ENCODE measurements around the gene MBTD1. TPM values are rescaled to one million over a fixed set of nuclear protein-coding genes. Genes with fewer than 3 reads are reported as not detected.

The MBTD1 gene
- total and polyA plus RNA-seq, 2 donors, result 19.2 to 19.5 TPM

GRCh38 chr17:51221322-51221721 is 38.5 kb downstream of the MBTD1 start:
- DNase-seq (ENCODE audit: low read depth in 6 of 9, low spot score in 9 of 9), result no peak
- Histone ChIP-seq H3K4me1 (ENCODE audit: control insufficient read depth in 2 of 2, insufficient read depth in 2 of 2, low read length in 2 of 2) (no peaks in the 10 kb centered on the region), H3K4me3 (ENCODE audit: low read length in 2 of 2) (no peak overlapping the region), H3K36me3 (ENCODE audit: control insufficient read depth in 2 of 2, insufficient read depth in 2 of 2, low read length in 1 of 2) (peaks cover 29 to 54% of the 10 kb centered on the region in 2 donors), H3K27ac (ENCODE audit: low read depth in 1 of 2, low read length in 1 of 2) (no peak overlapping the region), H3K27me3 (ENCODE audit: control insufficient read depth in 2 of 2, insufficient read depth in 1 of 2, low read length in 1 of 2) (no peaks in the 10 kb centered on the region), H3K9me3 (ENCODE audit: control insufficient read depth in 2 of 2, insufficient read depth in 1 of 2, low read length in 1 of 2) (no peaks in the 10 kb centered on the region)
- WGBS, result 98% methylated on average over 4 of the region's 4 CpGs

GRCh38 chr17:51217946-51218345 is 41.9 kb downstream of the MBTD1 start:
- 96% methylated on average over 1 of the region's 1 CpG for WGBS

DNA sequence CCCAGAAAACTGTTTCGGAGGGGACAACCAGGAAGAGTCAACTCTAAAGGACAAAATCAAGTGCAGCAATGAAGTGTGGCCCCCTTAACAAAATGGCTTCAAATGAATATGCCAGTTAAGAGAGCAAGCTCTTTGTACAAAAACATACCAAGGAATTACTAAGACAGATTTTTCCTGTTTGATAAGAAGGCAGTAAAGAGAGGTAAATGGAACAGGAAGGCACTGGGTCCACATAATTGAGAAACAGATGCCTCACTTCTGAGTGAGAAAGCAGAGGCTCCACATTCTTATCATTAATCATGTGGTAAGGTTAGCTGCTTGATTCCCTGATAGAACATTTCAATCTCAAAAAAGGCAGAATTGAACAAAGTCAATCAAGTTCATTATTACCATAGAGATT is 44.9 kb downstream of the MBTD1 start:
- Histone ChIP-seq H3K27me3 (ENCODE audit: control insufficient read depth in 2 of 2, insufficient read depth in 1 of 2, low read length in 1 of 2) (no peaks in the 10 kb centered on the region), H3K27ac (ENCODE audit: low read depth in 1 of 2, low read length in 1 of 2) (no peak overlapping the region), H3K36me3 (ENCODE audit: control insufficient read depth in 2 of 2, insufficient read depth in 2 of 2, low read length in 1 of 2) (peaks cover 20 to 57% of the 10 kb centered on the region in 2 donors), H3K4me3 (ENCODE audit: low read length in 2 of 2) (no peak overlapping the region), H3K4me1 (ENCODE audit: control insufficient read depth in 2 of 2, insufficient read depth in 2 of 2, low read length in 2 of 2) (no peaks in the 10 kb centered on the region), H3K9me3 (ENCODE audit: control insufficient read depth in 2 of 2, insufficient read depth in 1 of 2, low read length in 1 of 2) (no peaks in the 10 kb centered on the region)
- no peak for DNase-seq (ENCODE audit: low read depth in 6 of 9, low spot score in 9 of 9)
- 96% methylated on average over 1 of the region's 1 CpG for WGBS

More at GRCh38 chr17:51217946-51218345, 41.9 kb downstream of the MBTD1 start:
- DNase-seq (ENCODE audit: low read depth in 6 of 9, low spot score in 9 of 9), result no peak
- Histone ChIP-seq H3K4me3 (ENCODE audit: low read length in 2 of 2) (no peak overlapping the region), H3K36me3 (ENCODE audit: control insufficient read depth in 2 of 2, insufficient read depth in 2 of 2, low read length in 1 of 2) (peaks cover 19 to 57% of the 10 kb centered on the region in 2 donors), H3K9me3 (ENCODE audit: control insufficient read depth in 2 of 2, insufficient read depth in 1 of 2, low read length in 1 of 2) (no peaks in the 10 kb centered on the region), H3K27me3 (ENCODE audit: control insufficient read depth in 2 of 2, insufficient read depth in 1 of 2, low read length in 1 of 2) (no peaks in the 10 kb centered on the region), H3K4me1 (ENCODE audit: control insufficient read depth in 2 of 2, insufficient read depth in 2 of 2, low read length in 2 of 2) (no peaks in the 10 kb centered on the region), H3K27ac (ENCODE audit: low read depth in 1 of 2, low read length in 1 of 2) (no peak overlapping the region)

GRCh38 chr17:51203838-51204237 is 56.0 kb downstream of the MBTD1 start:
- Histone ChIP-seq H3K27me3 (ENCODE audit: control insufficient read depth in 2 of 2, insufficient read depth in 1 of 2, low read length in 1 of 2) (no peaks in the 10 kb centered on the region), H3K4me3 (ENCODE audit: low read length in 2 of 2) (no peak overlapping the region), H3K36me3 (ENCODE audit: control insufficient read depth in 2 of 2, insufficient read depth in 2 of 2, low read length in 1 of 2) (peaks cover 41 to 67% of the 10 kb centered on the region in 2 donors), H3K4me1 (ENCODE audit: control insufficient read depth in 2 of 2, insufficient read depth in 2 of 2, low read length in 2 of 2) (peaks cover 0 to 12% of the 10 kb centered on the region in 2 donors), H3K27ac (ENCODE audit: low read depth in 1 of 2, low read length in 1 of 2) (no peak overlapping the region), H3K9me3 (ENCODE audit: control insufficient read depth in 2 of 2, insufficient read depth in 1 of 2, low read length in 1 of 2) (no peaks in the 10 kb centered on the region)
- DNase-seq (ENCODE audit: low read depth in 6 of 9, low spot score in 9 of 9), result no peak

DNA sequence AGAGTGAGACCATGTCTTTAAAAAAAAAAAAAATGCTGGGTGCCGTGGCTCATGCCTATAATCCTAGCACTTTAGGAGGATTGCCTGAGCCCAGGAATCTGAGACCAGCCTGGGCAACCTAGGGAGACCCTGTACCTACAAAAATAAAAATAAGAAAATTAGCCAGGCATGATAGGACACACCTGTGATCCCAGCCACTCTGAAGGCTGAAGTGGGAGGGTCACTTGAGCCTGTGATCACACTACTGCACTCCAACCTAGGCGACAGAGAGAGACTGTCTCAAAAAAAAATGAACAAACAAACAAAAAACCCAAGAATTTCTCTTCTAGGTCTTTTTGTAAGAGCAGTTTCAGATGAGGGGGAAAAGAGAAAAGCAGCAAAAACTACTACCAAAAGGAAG is 59.0 kb downstream of the MBTD1 start:
- H3K27ac ChIP-seq (ENCODE audit: low read depth in 1 of 2, low read length in 1 of 2), result peak overlapping the region; percentile 16 to 59
- H3K27me3 ChIP-seq (ENCODE audit: control insufficient read depth in 2 of 2, insufficient read depth in 1 of 2, low read length in 1 of 2), result no peaks in the 10 kb centered on the region
- peaks cover 51 to 60% of the 10 kb centered on the region in 2 donors for H3K36me3 ChIP-seq (ENCODE audit: control insufficient read depth in 2 of 2, insufficient read depth in 2 of 2, low read length in 1 of 2)
- DNase-seq (ENCODE audit: low read depth in 6 of 9, low spot score in 9 of 9), result peak in 1 of 9 donors; percentile 6
- H3K9me3 ChIP-seq (ENCODE audit: control insufficient read depth in 2 of 2, insufficient read depth in 1 of 2, low read length in 1 of 2), result no peaks in the 10 kb centered on the region
- peaks cover 0 to 12% of the 10 kb centered on the region in 2 donors for H3K4me1 ChIP-seq (ENCODE audit: control insufficient read depth in 2 of 2, insufficient read depth in 2 of 2, low read length in 2 of 2)
- H3K4me3 ChIP-seq (ENCODE audit: low read length in 2 of 2), result no peak overlapping the region
- WGBS, result 94% methylated on average over 2 of the region's 2 CpGs

GRCh38 chr17:51200295-51200694 is 59.6 kb downstream of the MBTD1 start:
- peaks cover 0 to 12% of the 10 kb centered on the region in 2 donors for H3K4me1 ChIP-seq (ENCODE audit: control insufficient read depth in 2 of 2, insufficient read depth in 2 of 2, low read length in 2 of 2)
- peaks cover 51 to 60% of the 10 kb centered on the region in 2 donors for H3K36me3 ChIP-seq (ENCODE audit: control insufficient read depth in 2 of 2, insufficient read depth in 2 of 2, low read length in 1 of 2)
- peak overlapping the region; percentile 52 to 76 for H3K27ac ChIP-seq (ENCODE audit: low read depth in 1 of 2, low read length in 1 of 2)
- H3K27me3 ChIP-seq (ENCODE audit: control insufficient read depth in 2 of 2, insufficient read depth in 1 of 2, low read length in 1 of 2), result no peaks in the 10 kb centered on the region
- H3K4me3 ChIP-seq (ENCODE audit: low read length in 2 of 2), result no peak overlapping the region
- WGBS, result 45% methylated on average over 6 of the region's 6 CpGs
- peak in 8 of 9 donors; percentile 4 to 67 (median 20) for DNase-seq (ENCODE audit: low read depth in 6 of 9, low spot score in 9 of 9)
- no peaks in the 10 kb centered on the region for H3K9me3 ChIP-seq (ENCODE audit: control insufficient read depth in 2 of 2, insufficient read depth in 1 of 2, low read length in 1 of 2)

- 92% methylated on average over 4 of the region's 4 CpGs for WGBS
- H3K27me3 ChIP-seq (ENCODE audit: control insufficient read depth in 2 of 2, insufficient read depth in 1 of 2, low read length in 1 of 2), result no peaks in the 10 kb centered on the region
- H3K4me3 ChIP-seq (ENCODE audit: low read length in 2 of 2), result no peak overlapping the region
- no peak overlapping the region for H3K27ac ChIP-seq (ENCODE audit: low read depth in 1 of 2, low read length in 1 of 2)
- DNase-seq (ENCODE audit: low read depth in 6 of 9, low spot score in 9 of 9), result no peak
- H3K9me3 ChIP-seq (ENCODE audit: control insufficient read depth in 2 of 2, insufficient read depth in 1 of 2, low read length in 1 of 2), result no peaks in the 10 kb centered on the region
- H3K36me3 ChIP-seq (ENCODE audit: control insufficient read depth in 2 of 2, insufficient read depth in 2 of 2, low read length in 1 of 2), result peaks cover 53 to 65% of the 10 kb centered on the region in 2 donors
- H3K4me1 ChIP-seq (ENCODE audit: control insufficient read depth in 2 of 2, insufficient read depth in 2 of 2, low read length in 2 of 2), result peaks cover 0 to 12% of the 10 kb centered on the region in 2 donors
Measured at GRCh38 chr17:51197754-51198153, 62.1 kb downstream of the MBTD1 start.

DNA sequence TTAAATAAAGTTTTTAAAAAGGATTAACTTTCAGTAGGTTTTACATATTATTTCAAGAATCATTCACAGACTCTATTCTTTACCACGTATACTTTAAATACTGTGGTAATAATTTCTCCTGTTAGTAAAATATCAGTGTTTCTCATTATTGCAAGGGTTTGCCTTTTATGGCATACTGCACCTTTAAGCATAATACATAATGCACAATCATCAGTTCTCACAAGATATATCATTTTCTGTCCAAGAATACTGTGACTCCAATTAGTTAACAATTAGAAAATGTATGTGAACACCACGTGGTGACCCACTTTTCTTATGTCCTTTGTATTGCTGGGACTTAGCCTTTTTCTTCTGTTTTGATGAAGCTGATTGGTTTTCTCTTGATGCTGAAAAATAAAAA is 68.0 kb downstream of the MBTD1 start:
- H3K27ac ChIP-seq (ENCODE audit: low read depth in 1 of 2, low read length in 1 of 2), result no peak overlapping the region
- WGBS, result 98% methylated on average over 2 of the region's 2 CpGs
- H3K4me1 ChIP-seq (ENCODE audit: control insufficient read depth in 2 of 2, insufficient read depth in 2 of 2, low read length in 2 of 2), result no peaks in the 10 kb centered on the region
- DNase-seq (ENCODE audit: low read depth in 6 of 9, low spot score in 9 of 9), result no peak
- H3K27me3 ChIP-seq (ENCODE audit: control insufficient read depth in 2 of 2, insufficient read depth in 1 of 2, low read length in 1 of 2), result no peaks in the 10 kb centered on the region
- H3K36me3 ChIP-seq (ENCODE audit: control insufficient read depth in 2 of 2, insufficient read depth in 2 of 2, low read length in 1 of 2), result peaks cover 44 to 71% of the 10 kb centered on the region in 2 donors
- no peak overlapping the region for H3K4me3 ChIP-seq (ENCODE audit: low read length in 2 of 2)
- H3K9me3 ChIP-seq (ENCODE audit: control insufficient read depth in 2 of 2, insufficient read depth in 1 of 2, low read length in 1 of 2), result peaks cover 0 to 1% of the 10 kb centered on the region in 2 donors

GRCh38 chr17:51189628-51190027 is 70.2 kb downstream of the MBTD1 start:
- Histone ChIP-seq H3K9me3 (ENCODE audit: control insufficient read depth in 2 of 2, insufficient read depth in 1 of 2, low read length in 1 of 2) (peaks cover 0 to 1% of the 10 kb centered on the region in 2 donors), H3K27ac (ENCODE audit: low read depth in 1 of 2, low read length in 1 of 2) (peak overlapping the region; percentile 33 to 36), H3K4me1 (ENCODE audit: control insufficient read depth in 2 of 2, insufficient read depth in 2 of 2, low read length in 2 of 2) (no peaks in the 10 kb centered on the region), H3K36me3 (ENCODE audit: control insufficient read depth in 2 of 2, insufficient read depth in 2 of 2, low read length in 1 of 2) (peaks cover 36 to 75% of the 10 kb centered on the region in 2 donors), H3K4me3 (ENCODE audit: low read length in 2 of 2) (no peak overlapping the region), H3K27me3 (ENCODE audit: control insufficient read depth in 2 of 2, insufficient read depth in 1 of 2, low read length in 1 of 2) (no peaks in the 10 kb centered on the region)
- no peak for DNase-seq (ENCODE audit: low read depth in 6 of 9, low spot score in 9 of 9)
- WGBS, result 93% methylated on average over 1 of the region's 1 CpG

GRCh38 chr17:51189162-51189561 is 70.7 kb downstream of the MBTD1 start:
- no peak for DNase-seq (ENCODE audit: low read depth in 6 of 9, low spot score in 9 of 9)
- no peak overlapping the region for H3K27ac ChIP-seq (ENCODE audit: low read depth in 1 of 2, low read length in 1 of 2)
- H3K36me3 ChIP-seq (ENCODE audit: control insufficient read depth in 2 of 2, insufficient read depth in 2 of 2, low read length in 1 of 2), result peaks cover 31 to 71% of the 10 kb centered on the region in 2 donors
- no peak overlapping the region for H3K4me3 ChIP-seq (ENCODE audit: low read length in 2 of 2)
- H3K9me3 ChIP-seq (ENCODE audit: control insufficient read depth in 2 of 2, insufficient read depth in 1 of 2, low read length in 1 of 2), result peaks cover 0 to 1% of the 10 kb centered on the region in 2 donors
- H3K27me3 ChIP-seq (ENCODE audit: control insufficient read depth in 2 of 2, insufficient read depth in 1 of 2, low read length in 1 of 2), result no peaks in the 10 kb centered on the region
- H3K4me1 ChIP-seq (ENCODE audit: control insufficient read depth in 2 of 2, insufficient read depth in 2 of 2, low read length in 2 of 2), result no peaks in the 10 kb centered on the region
